Measurements from ENCODE around the gene PCDHGB6. TPM values are rescaled to one million over a fixed set of nuclear protein-coding genes. Genes with fewer than 3 reads are reported as not detected.
"Not testable (repeated sequence)": the region's sequence is repeated elsewhere in the genome, so short reads cannot be mapped to it uniquely, and the experiment has no call there.

The PCDHGB6 gene
- total and polyA plus RNA-seq, 2 donors (not counting 3 experiments of a cell fraction or from before 2014, with no cell fraction given): 2.3 to 4.8 TPM

DNA sequence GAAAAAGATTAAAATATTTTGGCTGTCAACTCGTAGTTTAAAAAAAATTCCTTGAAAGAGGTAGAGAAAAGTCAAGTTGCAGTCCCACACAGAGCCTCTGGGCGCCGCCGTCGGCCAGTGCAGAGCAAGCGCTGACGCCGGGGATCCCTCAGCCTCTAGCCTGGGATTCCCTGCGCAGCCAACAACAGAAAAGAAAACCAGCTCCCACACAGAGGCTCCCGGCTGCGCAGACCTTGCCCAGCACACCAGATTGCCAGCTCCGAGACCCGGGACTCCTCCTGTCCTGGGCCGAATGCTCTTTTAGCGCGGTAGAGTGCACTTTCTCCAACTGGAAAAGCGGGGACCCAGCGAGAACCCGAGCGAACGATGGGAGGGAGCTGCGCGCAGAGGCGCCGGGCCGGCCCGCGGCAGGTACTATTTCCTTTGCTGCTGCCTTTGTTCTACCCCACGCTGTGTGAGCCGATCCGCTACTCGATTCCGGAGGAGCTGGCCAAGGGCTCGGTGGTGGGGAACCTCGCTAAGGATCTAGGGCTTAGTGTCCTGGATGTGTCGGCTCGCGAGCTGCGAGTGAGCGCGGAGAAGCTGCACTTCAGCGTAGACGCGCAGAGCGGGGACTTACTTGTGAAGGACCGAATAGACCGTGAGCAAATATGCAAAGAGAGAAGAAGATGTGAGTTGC lies 9.8 kb downstream of the PCDHGB6 start, which contains the start of gene PCDHGB7:
TSS of gene PCDHGB7 (plus strand) at position 184 of the 679 bp plus-strand sequence. CDS start at position 367, 183 bp downstream.
- H3K9me3 ChIP-seq (replicated peaks; ENCODE audit: control insufficient read depth, insufficient read depth, low read length); H3K9me1 ChIP-seq (replicated peaks; ENCODE audit: control insufficient read depth, extremely low read depth, insufficient read depth, low read length); H3K36me3 ChIP-seq (ENCODE audit: control insufficient read depth in 2 of 2, extremely low read depth in 1 of 2, insufficient read depth in 2 of 2, low read length in 2 of 2); H3K9ac ChIP-seq (replicated peaks; ENCODE audit: extremely low read depth, insufficient read depth, low read length); H3K27ac ChIP-seq (ENCODE audit: insufficient read depth, low read depth, low read length); H4K20me1 ChIP-seq (replicated peaks; ENCODE audit: control insufficient read depth, extremely low read depth, insufficient read depth, low read length); dilution Hi-C loops (cut with MboI; ENCODE audit: extremely low pct_ligation_motif_present, low sequenced_read_pairs); H3K79me2 ChIP-seq (ENCODE audit: control insufficient read depth, insufficient read depth, low read length): not testable (repeated sequence)
- BruUV-seq (replicated peaks): TSS peak; percentile 12
- intact Hi-C loops (cut with micrococcal nuclease): loop anchor here (1.0 kb wide), 3 partner anchors 107 to 202 kb away; no protein-coding TSS in a partner anchor
- Histone ChIP-seq H3K4me2 (ENCODE audit: insufficient read depth, low read length) (peak within 1 kb of the TSS; percentile 71), H3K4me3 (replicated peaks in 1 of 3; ENCODE audit: insufficient read depth in 1 of 3, low read depth in 1 of 3, low read length in 3 of 3) (peak within 1 kb of the TSS; percentile 35 to 52 (median 42)), H2AFZ (ENCODE audit: low read depth, low read length) (peak within 1 kb of the TSS; percentile 64), H3K27me3 (ENCODE audit: control insufficient read depth in 2 of 2, insufficient read depth in 2 of 2, low read length in 2 of 2) (peaks cover 50 to 85% of the 10 kb centered on the region in 2 experiments), H3K4me1 (ENCODE audit: control insufficient read depth, extremely low read depth, insufficient read depth, low read length) (peaks cover 19% of the 10 kb centered on the region)
- TF ChIP-seq, protein P1, sequence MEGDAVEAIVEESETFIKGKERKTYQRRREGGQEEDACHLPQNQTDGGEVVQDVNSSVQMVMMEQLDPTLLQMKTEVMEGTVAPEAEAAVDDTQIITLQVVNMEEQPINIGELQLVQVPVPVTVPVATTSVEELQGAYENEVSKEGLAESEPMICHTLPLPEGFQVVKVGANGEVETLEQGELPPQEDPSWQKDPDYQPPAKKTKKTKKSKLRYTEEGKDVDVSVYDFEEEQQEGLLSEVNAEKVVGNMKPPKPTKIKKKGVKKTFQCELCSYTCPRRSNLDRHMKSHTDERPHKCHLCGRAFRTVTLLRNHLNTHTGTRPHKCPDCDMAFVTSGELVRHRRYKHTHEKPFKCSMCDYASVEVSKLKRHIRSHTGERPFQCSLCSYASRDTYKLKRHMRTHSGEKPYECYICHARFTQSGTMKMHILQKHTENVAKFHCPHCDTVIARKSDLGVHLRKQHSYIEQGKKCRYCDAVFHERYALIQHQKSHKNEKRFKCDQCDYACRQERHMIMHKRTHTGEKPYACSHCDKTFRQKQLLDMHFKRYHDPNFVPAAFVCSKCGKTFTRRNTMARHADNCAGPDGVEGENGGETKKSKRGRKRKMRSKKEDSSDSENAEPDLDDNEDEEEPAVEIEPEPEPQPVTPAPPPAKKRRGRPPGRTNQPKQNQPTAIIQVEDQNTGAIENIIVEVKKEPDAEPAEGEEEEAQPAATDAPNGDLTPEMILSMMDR (IDR thresholded peaks at IDR 0.05; ENCODE audit: extremely low read depth in 1 of 2, insufficient read depth in 1 of 2, low read depth in 1 of 2, low read length in 2 of 2): peak; percentile 77 to 80
- peak; percentile 83 for DNase-seq (ENCODE audit: low read depth, low spot score)
- FAIRE-seq: peak; percentile 87
- ChIA-PET POLR2A (interaction anchor here (0.6 to 1.2 kb wide), 2 partner anchors 140 to 146 kb away, joined by 3 to 4 read pairs; no protein-coding TSS in a partner anchor), CTCF (interaction anchor here (0.6 to 11.3 kb wide), 35 partner anchors 9 to 204 kb away, joined by 3 to 335 read pairs (median 4); partner anchors contain the start of genes PCDHB13, PCDHB14, PCDHGA12 and PCDHGA3)
